Endodermal cell (in vitro differentiated cells): ENCODE data around the gene PRKACG. TPM values are rescaled to one million over a fixed set of nuclear protein-coding genes. Genes with fewer than 3 reads are reported as not detected.

Experiments
- DNase-seq: peaks from one replicate; pipeline ENCODE4 v3.0.0-alpha.2; 2017
- H3K27ac ChIP-seq: 2 replicates; pipeline ENCODE4 v1.5.1; 2013; ENCODE audit warnings: mild to moderate bottlenecking, low read depth, low read length, moderate library complexity
- H3K27me3 ChIP-seq: 2 replicates; pipeline ENCODE4 v1.6.1; 2013; ENCODE audit warnings: mild to moderate bottlenecking, low read length, moderate library complexity; ENCODE audit not compliant: insufficient read depth, control insufficient read depth, poor library complexity, severe bottlenecking
- H3K36me3 ChIP-seq: 2 replicates; pipeline ENCODE4 v1.7.0; 2013; ENCODE audit warnings: mild to moderate bottlenecking, low read length, moderate library complexity; ENCODE audit not compliant: control insufficient read depth, insufficient read depth
- H3K4me1 ChIP-seq: one replicate; pipeline ENCODE4 v1.7.0; 2013; ENCODE audit warnings: low read length; ENCODE audit not compliant: control insufficient read depth, insufficient read depth
- H3K4me3 ChIP-seq: 2 replicates; pipeline ENCODE4 v1.5.1; 2013; ENCODE audit warnings: mild to moderate bottlenecking, low read length, moderate library complexity
- H3K9ac ChIP-seq: 2 replicates; pipeline ENCODE4 v1.6.1; 2013; ENCODE audit warnings: mild to moderate bottlenecking, low read length, moderate library complexity; ENCODE audit not compliant: poor library complexity, severe bottlenecking; ENCODE audit errors: extremely low read depth
- H3K9me3 ChIP-seq: 2 replicates; pipeline ENCODE4 v1.6.1; 2013; ENCODE audit warnings: mild to moderate bottlenecking, low read length, moderate library complexity; ENCODE audit not compliant: control insufficient read depth
- H3K27ac Mint-ChIP-seq: 2 replicates; pipeline ENCODE4 v1.8.0; 2020; ENCODE audit warnings: mixed read lengths
- H3K27me3 Mint-ChIP-seq: 2 replicates; pipeline ENCODE4 v1.8.0; 2021; ENCODE audit warnings: mild to moderate bottlenecking, mixed read lengths; ENCODE audit not compliant: insufficient read depth
- H3K36me3 Mint-ChIP-seq: 2 replicates; pipeline ENCODE4 v1.8.0; 2020; ENCODE audit warnings: low read depth, mixed read lengths
- H3K4me1 Mint-ChIP-seq: 2 replicates; pipeline ENCODE4 v1.8.0; 2020; ENCODE audit warnings: mixed read lengths
- H3K4me3 Mint-ChIP-seq: 2 replicates; pipeline ENCODE4 v1.8.0; 2020; ENCODE audit warnings: mild to moderate bottlenecking, moderate library complexity, mixed read lengths
- H3K9me3 Mint-ChIP-seq: 2 replicates; pipeline ENCODE4 v1.8.0; 2020; ENCODE audit warnings: mild to moderate bottlenecking, mixed read lengths
- WGBS, 2 experiments: methylation state at CpG; one replicate each; pipeline versions ENCODE4 v1.1.5 to v1.1.7; 2013; ENCODE audit warnings: missing lambda C conversion rate in 2 of 2, mixed read lengths in 1 of 2; ENCODE audit not compliant: insufficient coverage in 1 of 2, insufficient read length in 1 of 2; 5-methylcytosine and 5-hydroxymethylcytosine counted together
- total RNA-seq, 2 donors: library from RNA; stranded (reverse); fragmentation: NEBNext Ultra II Directional in 1 of 2; extraction: Animal tissue kit (Norgen Biotek cat#: 25700) in 1 of 2; gene quantifications; 2 replicates in 1 of 2; 3 replicates in 1 of 2; pipeline ENCODE4 v1.2.1, GENCODE V29; 2021
- TF ChIP-seq, protein P1 (sequence below): fragments of 200-600 bp; sonication (generic); conservative IDR thresholded peaks from 2 replicates; pipeline ENCODE4 v1.5.0; 2021; ENCODE audit warnings: antibody characterized with exemption, mild to moderate bottlenecking

The PRKACG gene
- total RNA-seq, 2 donors from 2014 or later = not detected

DNA sequence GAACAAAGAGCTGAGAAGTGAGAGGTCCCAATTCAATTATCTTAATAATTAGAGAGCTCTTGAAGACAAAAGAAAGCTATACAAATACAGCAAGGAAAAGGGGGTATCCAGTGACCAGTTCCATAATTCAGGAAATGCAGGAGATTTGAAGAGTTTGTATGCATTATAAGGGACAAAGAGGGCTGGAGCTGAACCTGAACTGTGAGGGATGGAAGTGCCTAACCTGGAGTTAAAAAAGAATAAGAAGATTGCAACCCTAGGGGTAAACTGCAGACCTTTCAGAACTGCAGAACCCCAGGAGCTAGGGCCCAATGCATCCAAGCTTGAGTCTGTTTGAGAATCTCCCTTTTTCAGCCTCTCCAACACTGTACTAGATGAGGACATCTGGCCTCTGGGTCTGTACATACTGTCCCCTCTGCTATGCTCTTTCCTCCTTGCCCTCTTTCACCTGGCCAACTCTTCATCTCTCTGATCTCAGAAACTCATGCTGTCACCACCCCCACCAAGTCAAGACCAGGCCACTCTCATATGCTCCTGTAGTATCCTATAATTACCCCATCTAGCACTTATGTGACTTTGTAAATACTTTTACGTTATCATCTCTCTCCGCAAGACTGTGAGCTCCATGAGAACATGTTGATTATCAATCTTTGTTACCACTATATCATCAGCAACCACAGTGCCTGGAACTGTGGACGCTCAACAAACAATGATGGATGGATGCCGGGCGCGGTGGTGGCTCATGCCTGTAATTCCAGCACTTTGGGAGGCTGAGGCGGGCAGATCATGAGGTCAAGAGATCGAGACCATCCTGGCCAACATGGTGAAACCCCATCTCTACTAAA lies 6.6 kb upstream of the PRKACG start:
- TF ChIP-seq, protein P1, sequence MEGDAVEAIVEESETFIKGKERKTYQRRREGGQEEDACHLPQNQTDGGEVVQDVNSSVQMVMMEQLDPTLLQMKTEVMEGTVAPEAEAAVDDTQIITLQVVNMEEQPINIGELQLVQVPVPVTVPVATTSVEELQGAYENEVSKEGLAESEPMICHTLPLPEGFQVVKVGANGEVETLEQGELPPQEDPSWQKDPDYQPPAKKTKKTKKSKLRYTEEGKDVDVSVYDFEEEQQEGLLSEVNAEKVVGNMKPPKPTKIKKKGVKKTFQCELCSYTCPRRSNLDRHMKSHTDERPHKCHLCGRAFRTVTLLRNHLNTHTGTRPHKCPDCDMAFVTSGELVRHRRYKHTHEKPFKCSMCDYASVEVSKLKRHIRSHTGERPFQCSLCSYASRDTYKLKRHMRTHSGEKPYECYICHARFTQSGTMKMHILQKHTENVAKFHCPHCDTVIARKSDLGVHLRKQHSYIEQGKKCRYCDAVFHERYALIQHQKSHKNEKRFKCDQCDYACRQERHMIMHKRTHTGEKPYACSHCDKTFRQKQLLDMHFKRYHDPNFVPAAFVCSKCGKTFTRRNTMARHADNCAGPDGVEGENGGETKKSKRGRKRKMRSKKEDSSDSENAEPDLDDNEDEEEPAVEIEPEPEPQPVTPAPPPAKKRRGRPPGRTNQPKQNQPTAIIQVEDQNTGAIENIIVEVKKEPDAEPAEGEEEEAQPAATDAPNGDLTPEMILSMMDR = no peak
- no peaks in the 10 kb centered on the region for H3K27me3 Mint-ChIP-seq
- DNase-seq = no peak
- whole genome bisulfite sequencing, 2 experiments = 89 to 97% methylated on average over 6 to 8 of the region's 8 CpGs
- H3K4me1 ChIP-seq = no peaks in the 10 kb centered on the region
- H3K27me3 ChIP-seq = no peaks in the 10 kb centered on the region
- H3K27ac Mint-ChIP-seq = no peak overlapping the region
- no peak overlapping the region for H3K4me3 ChIP-seq
- no peaks in the 10 kb centered on the region for H3K36me3 Mint-ChIP-seq
- peaks cover 16% of the 10 kb centered on the region for H3K4me1 Mint-ChIP-seq
- H3K9me3 Mint-ChIP-seq = no peaks in the 10 kb centered on the region
- no peak overlapping the region for H3K9ac ChIP-seq
- no peak overlapping the region for H3K4me3 Mint-ChIP-seq
- H3K36me3 ChIP-seq = no peaks in the 10 kb centered on the region
- no peak overlapping the region for H3K27ac ChIP-seq
- H3K9me3 ChIP-seq = no peaks in the 10 kb centered on the region

DNA sequence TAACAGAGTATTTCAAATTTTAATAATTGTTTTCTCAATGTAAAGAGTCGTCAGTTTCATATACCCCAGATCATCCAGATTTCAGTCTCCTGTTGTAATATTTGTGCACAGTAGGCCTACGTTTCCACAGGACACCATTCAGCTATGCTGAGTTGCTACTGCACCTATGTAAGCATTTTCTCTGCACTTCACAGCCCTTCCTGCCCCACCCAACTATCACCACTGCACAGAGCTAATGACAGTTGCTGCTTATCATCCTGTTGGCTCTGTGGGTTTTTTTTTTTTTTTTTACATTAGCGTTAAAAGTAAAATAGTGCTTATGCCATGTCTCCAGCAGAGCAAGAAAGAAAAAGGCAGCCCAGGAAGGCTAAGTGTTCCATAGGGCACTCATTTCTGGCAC lies 5.9 kb upstream of the PRKACG start:
- Mint-ChIP-seq H3K27ac (no peak overlapping the region), H3K4me1 (peaks cover 17% of the 10 kb centered on the region), H3K9me3 (no peaks in the 10 kb centered on the region), H3K36me3 (no peaks in the 10 kb centered on the region), H3K27me3 (no peaks in the 10 kb centered on the region), H3K4me3 (no peak overlapping the region)
- 85 to 100% methylated on average over 1 to 3 of the region's 3 CpGs for WGBS, 2 experiments
- H3K27ac ChIP-seq = no peak overlapping the region
- TF ChIP-seq, protein P1 = no peak
- no peaks in the 10 kb centered on the region for H3K4me1 ChIP-seq
- H3K9me3 ChIP-seq = no peaks in the 10 kb centered on the region
- no peak overlapping the region for H3K9ac ChIP-seq
- H3K36me3 ChIP-seq = no peaks in the 10 kb centered on the region
- no peaks in the 10 kb centered on the region for H3K27me3 ChIP-seq
- no peak overlapping the region for H3K4me3 ChIP-seq
- no peak for DNase-seq

DNA sequence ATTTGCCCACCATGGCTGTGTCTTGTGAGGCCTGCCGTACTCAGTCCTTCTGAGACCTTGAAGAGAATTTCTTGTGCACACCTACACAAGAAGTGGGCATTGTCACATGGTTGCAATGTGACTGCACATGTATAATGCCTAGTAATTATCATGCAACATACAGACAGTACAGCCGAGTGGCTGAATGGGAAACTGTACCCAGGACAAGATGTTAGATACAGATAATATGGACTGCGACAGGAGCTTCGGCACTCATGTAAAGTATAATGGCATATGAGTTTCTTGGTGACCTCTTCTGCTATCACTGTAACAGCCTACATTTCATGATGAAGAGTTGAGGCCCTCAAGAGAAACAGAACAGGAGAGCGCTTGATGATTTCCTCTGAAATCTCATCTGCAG lies 4.8 kb upstream of the PRKACG start:
- Mint-ChIP-seq H3K9me3 (peaks cover 2% of the 10 kb centered on the region), H3K27me3 (no peaks in the 10 kb centered on the region), H3K36me3 (no peaks in the 10 kb centered on the region), H3K4me3 (no peak overlapping the region), H3K27ac (no peak overlapping the region), H3K4me1 (peaks cover 17% of the 10 kb centered on the region)
- Histone ChIP-seq H3K9me3 (no peaks in the 10 kb centered on the region), H3K4me1 (no peaks in the 10 kb centered on the region), H3K9ac (no peak overlapping the region), H3K27me3 (no peaks in the 10 kb centered on the region), H3K27ac (no peak overlapping the region), H3K4me3 (no peak overlapping the region), H3K36me3 (no peaks in the 10 kb centered on the region)
- DNase-seq = no peak
- 72 to 97% methylated on average over 3 to 5 of the region's 5 CpGs for WGBS, 2 experiments
- TF ChIP-seq, protein P1 = no peak
